Activated CD4-positive, alpha-beta memory T cell treated with anti-CD3 and anti-CD28 coated beads for 36 hours (primary cell): ENCODE results near the gene GUCY2F. TPM values are rescaled to one million over a fixed set of nuclear protein-coding genes. Genes with fewer than 3 reads are reported as not detected.

Source experiments
- CTCF ChIA-PET: fragments of 350-600 bp; sonication (Branson Sonifier 250); formaldehyde crosslinking; loops from one replicate; lab custom pipeline; 2021; ENCODE audit warnings: antibody characterized with exemption, inconsistent platforms; lab: Charles Lee
- POLR2A ChIA-PET: fragments of 350-600 bp; sonication (Branson Sonifier 250); formaldehyde crosslinking; loops from one replicate; lab custom pipeline; 2021; ENCODE audit warnings: antibody characterized with exemption; lab: Charles Lee
- DNase-seq: peaks from one replicate; pipeline ENCODE4 v3.0.0-alpha.2; 2020
- H3K27ac Mint-ChIP-seq: one replicate; pipeline ENCODE4 v1.8.0; 2021; ENCODE audit warnings: mixed read lengths
- H3K27me3 Mint-ChIP-seq: one replicate; pipeline ENCODE4 v1.8.0; 2021; ENCODE audit warnings: mixed read lengths
- H3K36me3 Mint-ChIP-seq: one replicate; pipeline ENCODE4 v1.8.0; 2021; ENCODE audit warnings: mixed read lengths
- H3K4me1 Mint-ChIP-seq: one replicate; pipeline ENCODE4 v1.8.0; 2021; ENCODE audit warnings: low read depth, mixed read lengths
- H3K4me3 Mint-ChIP-seq: one replicate; pipeline ENCODE4 v1.8.0; 2021; ENCODE audit warnings: mild to moderate bottlenecking, mixed read lengths
- H3K9me3 Mint-ChIP-seq: one replicate; pipeline ENCODE4 v1.8.0; 2021; ENCODE audit warnings: mixed read lengths
- intact Hi-C: fragments of 100-400 bp; cut with micrococcal nuclease; formaldehyde crosslinking; loops from one replicate; pipeline ENCODE4 v1.15.1; 2023
- total RNA-seq, 2 experiments: library from RNA; stranded (reverse); gene quantifications; one replicate each; pipeline ENCODE4 v1.2.3, GENCODE V29; 2021

The GUCY2F gene
- total RNA-seq, 2 experiments from 2014 or later = not detected

GRCh38 chrX:109356684-109357083, 125.2 kb downstream of the GUCY2F start:
- Mint-ChIP-seq H3K4me1 (no peaks in the 10 kb centered on the region), H3K36me3 (no peaks in the 10 kb centered on the region), H3K27me3 (no peaks in the 10 kb centered on the region), H3K4me3 (no peak overlapping the region), H3K9me3 (no peaks in the 10 kb centered on the region), H3K27ac (no peak overlapping the region)
- ChIA-PET CTCF (no interaction called here), POLR2A (no interaction called here)
- no peak for DNase-seq
- intact Hi-C loops = no loop called here

GRCh38 chrX:109352066-109352588, 129.8 kb downstream of the GUCY2F start:
- H3K27ac Mint-ChIP-seq = no peak overlapping the region
- H3K4me1 Mint-ChIP-seq = no peaks in the 10 kb centered on the region
- H3K9me3 Mint-ChIP-seq = no peaks in the 10 kb centered on the region
- no peaks in the 10 kb centered on the region for H3K36me3 Mint-ChIP-seq
- H3K27me3 Mint-ChIP-seq = no peaks in the 10 kb centered on the region
- DNase-seq = no peak
- H3K4me3 Mint-ChIP-seq = no peak overlapping the region
- intact Hi-C loops = no loop called here
- CTCF ChIA-PET = no interaction called here
- POLR2A ChIA-PET = no interaction called here

- no peak for DNase-seq
- Mint-ChIP-seq H3K9me3 (no peaks in the 10 kb centered on the region), H3K4me1 (no peaks in the 10 kb centered on the region), H3K27ac (no peak overlapping the region), H3K36me3 (no peaks in the 10 kb centered on the region), H3K4me3 (no peak overlapping the region), H3K27me3 (no peaks in the 10 kb centered on the region)
- CTCF ChIA-PET = no interaction called here
- intact Hi-C loops = no loop called here
- POLR2A ChIA-PET = no interaction called here
Observed at GRCh38 chrX:109351557-109351956, 130.3 kb downstream of the GUCY2F start.

GRCh38 chrX:109350551-109350950, 131.3 kb downstream of the GUCY2F start:
- Mint-ChIP-seq H3K36me3 (no peaks in the 10 kb centered on the region), H3K4me3 (no peak overlapping the region), H3K27ac (no peak overlapping the region), H3K9me3 (no peaks in the 10 kb centered on the region), H3K4me1 (no peaks in the 10 kb centered on the region), H3K27me3 (no peaks in the 10 kb centered on the region)
- intact Hi-C loops = no loop called here
- no peak for DNase-seq
- ChIA-PET CTCF (no interaction called here), POLR2A (no interaction called here)

- H3K9me3 Mint-ChIP-seq = no peaks in the 10 kb centered on the region
- POLR2A ChIA-PET = no interaction called here
- H3K4me1 Mint-ChIP-seq = no peaks in the 10 kb centered on the region
- no peaks in the 10 kb centered on the region for H3K27me3 Mint-ChIP-seq
- H3K4me3 Mint-ChIP-seq = no peak overlapping the region
- CTCF ChIA-PET = no interaction called here
- intact Hi-C loops = no loop called here
- DNase-seq = no peak
- H3K27ac Mint-ChIP-seq = no peak overlapping the region
- no peaks in the 10 kb centered on the region for H3K36me3 Mint-ChIP-seq
Observed at GRCh38 chrX:109350051-109350450, 131.8 kb downstream of the GUCY2F start.

GRCh38 chrX:109347632-109348031, 134.3 kb downstream of the GUCY2F start:
- H3K4me3 Mint-ChIP-seq = no peak overlapping the region
- H3K36me3 Mint-ChIP-seq = no peaks in the 10 kb centered on the region
- ChIA-PET CTCF (no interaction called here), POLR2A (no interaction called here)
- intact Hi-C loops = no loop called here
- no peaks in the 10 kb centered on the region for H3K27me3 Mint-ChIP-seq
- no peak overlapping the region for H3K27ac Mint-ChIP-seq
- no peaks in the 10 kb centered on the region for H3K9me3 Mint-ChIP-seq
- no peaks in the 10 kb centered on the region for H3K4me1 Mint-ChIP-seq
- DNase-seq = no peak

- Mint-ChIP-seq H3K36me3 (no peaks in the 10 kb centered on the region), H3K4me3 (no peak overlapping the region), H3K27ac (no peak overlapping the region), H3K9me3 (no peaks in the 10 kb centered on the region), H3K27me3 (no peaks in the 10 kb centered on the region), H3K4me1 (no peaks in the 10 kb centered on the region)
- no peak for DNase-seq
- CTCF ChIA-PET = no interaction called here
- POLR2A ChIA-PET = no interaction called here
- intact Hi-C loops = no loop called here
Observed at GRCh38 chrX:109346491-109346890, 135.4 kb downstream of the GUCY2F start.

- ChIA-PET CTCF (no interaction called here), POLR2A (no interaction called here)
- H3K27me3 Mint-ChIP-seq = no peaks in the 10 kb centered on the region
- intact Hi-C loops = no loop called here
- H3K27ac Mint-ChIP-seq = no peak overlapping the region
- no peaks in the 10 kb centered on the region for H3K36me3 Mint-ChIP-seq
- no peaks in the 10 kb centered on the region for H3K9me3 Mint-ChIP-seq
- no peaks in the 10 kb centered on the region for H3K4me1 Mint-ChIP-seq
- no peak overlapping the region for H3K4me3 Mint-ChIP-seq
- no peak for DNase-seq
Observed at GRCh38 chrX:109345856-109346255, 136.0 kb downstream of the GUCY2F start.

- POLR2A ChIA-PET = no interaction called here
- no peaks in the 10 kb centered on the region for H3K36me3 Mint-ChIP-seq
- H3K4me1 Mint-ChIP-seq = no peaks in the 10 kb centered on the region
- intact Hi-C loops = no loop called here
- no peak overlapping the region for H3K4me3 Mint-ChIP-seq
- H3K9me3 Mint-ChIP-seq = no peaks in the 10 kb centered on the region
- no peak for DNase-seq
- H3K27me3 Mint-ChIP-seq = no peaks in the 10 kb centered on the region
- CTCF ChIA-PET = no interaction called here
- no peak overlapping the region for H3K27ac Mint-ChIP-seq
Observed at GRCh38 chrX:109344678-109345077, 137.2 kb downstream of the GUCY2F start.

GRCh38 chrX:109344101-109344500, 137.8 kb downstream of the GUCY2F start:
- no peaks in the 10 kb centered on the region for H3K4me1 Mint-ChIP-seq
- no peak overlapping the region for H3K4me3 Mint-ChIP-seq
- ChIA-PET CTCF (no interaction called here), POLR2A (no interaction called here)
- H3K27ac Mint-ChIP-seq = no peak overlapping the region
- no peaks in the 10 kb centered on the region for H3K36me3 Mint-ChIP-seq
- intact Hi-C loops = no loop called here
- no peak for DNase-seq
- no peaks in the 10 kb centered on the region for H3K9me3 Mint-ChIP-seq
- no peaks in the 10 kb centered on the region for H3K27me3 Mint-ChIP-seq

GRCh38 chrX:109343671-109344070, 138.2 kb downstream of the GUCY2F start:
- Mint-ChIP-seq H3K36me3 (no peaks in the 10 kb centered on the region), H3K27me3 (no peaks in the 10 kb centered on the region), H3K9me3 (no peaks in the 10 kb centered on the region), H3K4me3 (no peak overlapping the region), H3K4me1 (no peaks in the 10 kb centered on the region), H3K27ac (no peak overlapping the region)
- no peak for DNase-seq
- ChIA-PET CTCF (no interaction called here), POLR2A (no interaction called here)
- intact Hi-C loops = no loop called here

GRCh38 chrX:109336141-109336540, 145.7 kb downstream of the GUCY2F start:
- Mint-ChIP-seq H3K27me3 (no peaks in the 10 kb centered on the region), H3K4me3 (no peak overlapping the region), H3K4me1 (no peaks in the 10 kb centered on the region), H3K36me3 (no peaks in the 10 kb centered on the region), H3K27ac (no peak overlapping the region), H3K9me3 (peaks cover 3% of the 10 kb centered on the region)
- DNase-seq = no peak
- CTCF ChIA-PET = no interaction called here
- intact Hi-C loops = no loop called here
- POLR2A ChIA-PET = no interaction called here

- H3K27me3 Mint-ChIP-seq = no peaks in the 10 kb centered on the region
- ChIA-PET POLR2A (no interaction called here), CTCF (no interaction called here)
- no peaks in the 10 kb centered on the region for H3K36me3 Mint-ChIP-seq
- H3K4me1 Mint-ChIP-seq = no peaks in the 10 kb centered on the region
- DNase-seq = no peak
- intact Hi-C loops = no loop called here
- no peaks in the 10 kb centered on the region for H3K9me3 Mint-ChIP-seq
- no peak overlapping the region for H3K4me3 Mint-ChIP-seq
- H3K27ac Mint-ChIP-seq = no peak overlapping the region
Observed at GRCh38 chrX:109327251-109327650, 154.6 kb downstream of the GUCY2F start.
